GM21447 (cell line): ENCODE measurements around the gene PCDHGA5.
"Not testable (repeated sequence)": the region's sequence is repeated elsewhere in the genome, so short reads cannot be mapped to it uniquely, and the experiment has no call there.

Source experiments
- ATAC-seq: cut with Tn5 transposase; IDR thresholded peaks from one replicate; pipeline ENCODE4 v1.9.1; 2021; ENCODE audit not compliant: unreplicated experiment

PCDHGA5 gene

DNA sequence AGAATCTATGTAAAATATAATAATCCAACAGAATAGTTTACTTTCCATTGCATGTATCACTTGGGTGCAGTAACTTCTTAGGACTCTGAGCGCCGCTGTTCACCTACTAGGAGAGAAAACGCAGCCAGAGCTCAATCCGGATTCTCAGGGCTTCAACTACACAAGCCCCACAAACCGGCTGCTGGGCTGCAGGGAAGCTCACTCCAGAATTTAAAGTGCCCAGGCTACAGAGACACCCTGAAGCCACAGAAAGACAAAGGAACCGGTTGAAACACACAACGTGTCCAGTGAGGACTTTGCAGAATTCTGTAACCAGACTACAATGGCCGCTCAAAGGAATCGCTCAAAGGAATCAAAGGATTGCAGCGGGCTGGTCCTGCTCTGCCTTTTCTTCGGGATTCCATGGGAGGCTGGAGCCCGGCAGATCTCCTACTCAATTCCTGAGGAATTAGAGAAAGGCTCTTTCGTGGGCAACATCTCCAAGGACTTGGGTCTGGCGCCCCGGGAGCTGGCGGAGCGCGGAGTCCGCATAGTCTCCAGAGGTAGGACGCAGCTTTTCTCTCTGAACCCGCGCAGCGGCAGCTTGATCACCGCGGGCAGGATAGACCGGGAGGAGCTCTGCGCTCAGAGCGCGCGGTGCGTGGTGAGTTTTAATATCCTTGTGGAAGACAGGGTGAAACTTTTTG lies 49.0 kb downstream of the PCDHGA5 start, which contains the start of gene PCDHGA10:
Gene PCDHGA10, plus strand, starts transcription at position 134 of the 686 bp plus-strand sequence. Its CDS starts 189 bp downstream, at position 323.
- ATAC-seq: peak; percentile 70

DNA sequence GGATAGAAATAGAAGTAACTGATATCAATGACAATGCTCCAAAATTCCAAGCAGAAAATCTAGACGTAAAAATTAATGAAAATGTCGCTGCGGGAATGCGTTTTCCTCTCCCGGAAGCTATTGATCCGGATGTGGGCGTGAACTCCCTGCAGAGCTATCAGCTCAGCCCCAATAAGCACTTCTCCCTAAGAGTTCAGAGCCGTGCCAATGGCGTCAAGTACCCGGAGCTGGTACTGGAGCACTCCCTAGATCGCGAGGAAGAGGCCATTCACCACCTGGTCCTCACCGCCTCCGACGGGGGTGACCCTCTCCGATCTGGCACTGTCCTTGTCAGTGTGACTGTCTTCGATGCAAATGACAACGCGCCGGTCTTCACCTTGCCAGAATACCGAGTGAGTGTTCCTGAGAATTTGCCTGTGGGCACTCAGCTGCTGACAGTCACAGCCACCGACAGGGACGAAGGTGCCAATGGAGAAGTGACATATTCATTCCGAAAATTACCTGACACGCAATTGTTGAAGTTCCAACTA lies 49.6 kb downstream of the PCDHGA5 start:
- no peak for ATAC-seq

DNA sequence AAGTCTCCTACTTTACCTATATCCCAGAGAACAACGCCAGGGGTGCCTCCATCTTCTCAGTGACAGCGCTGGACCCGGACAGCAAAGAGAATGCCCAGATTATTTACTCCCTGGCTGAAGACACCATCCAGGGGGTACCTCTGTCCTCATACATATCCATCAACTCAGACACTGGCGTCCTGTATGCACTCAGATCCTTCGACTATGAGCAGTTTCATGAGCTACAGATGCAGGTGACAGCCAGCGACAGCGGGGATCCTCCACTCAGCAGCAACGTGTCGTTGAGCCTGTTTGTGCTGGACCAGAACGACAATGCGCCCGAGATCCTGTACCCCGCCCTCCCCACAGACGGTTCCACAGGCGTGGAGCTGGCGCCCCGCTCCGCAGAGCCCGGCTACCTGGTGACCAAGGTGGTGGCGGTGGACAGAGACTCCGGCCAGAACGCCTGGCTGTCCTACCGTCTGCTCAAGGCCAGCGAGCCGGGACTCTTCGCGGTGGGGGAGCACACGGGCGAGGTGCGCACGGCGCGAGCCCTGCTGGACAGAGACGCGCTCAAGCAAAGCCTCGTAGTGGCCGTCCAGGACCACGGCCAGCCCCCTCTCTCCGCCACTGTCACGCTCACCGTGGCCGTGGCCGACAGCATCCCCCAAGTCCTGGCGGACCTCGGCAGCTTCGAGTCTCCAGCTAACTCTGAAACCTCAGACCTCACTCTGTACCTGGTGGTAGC lies 50.7 kb downstream of the PCDHGA5 start:
- ATAC-seq: not testable (repeated sequence)

DNA sequence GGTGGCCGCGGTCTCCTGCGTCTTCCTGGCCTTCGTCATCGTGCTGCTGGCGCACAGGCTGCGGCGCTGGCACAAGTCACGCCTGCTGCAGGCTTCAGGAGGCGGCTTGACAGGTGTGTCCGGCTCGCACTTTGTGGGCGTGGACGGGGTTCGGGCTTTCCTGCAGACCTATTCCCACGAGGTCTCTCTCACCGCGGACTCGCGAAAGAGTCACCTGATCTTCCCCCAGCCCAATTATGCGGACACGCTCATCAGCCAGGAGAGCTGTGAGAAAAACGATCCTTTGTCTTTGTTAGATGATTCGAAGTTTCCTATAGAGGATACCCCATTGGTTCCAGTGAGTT lies 51.3 kb downstream of the PCDHGA5 start:
- not testable (repeated sequence) for ATAC-seq
